CD4-positive, alpha-beta T cell treated with Interleukin-17A for 1 hour (primary cell): Measurements from ENCODE around the gene SLC66A2.

Experiments used
- DNase-seq: peaks from one replicate; pipeline ENCODE4 v3.0.0-alpha.2; 2020

SLC66A2 gene

DNA sequence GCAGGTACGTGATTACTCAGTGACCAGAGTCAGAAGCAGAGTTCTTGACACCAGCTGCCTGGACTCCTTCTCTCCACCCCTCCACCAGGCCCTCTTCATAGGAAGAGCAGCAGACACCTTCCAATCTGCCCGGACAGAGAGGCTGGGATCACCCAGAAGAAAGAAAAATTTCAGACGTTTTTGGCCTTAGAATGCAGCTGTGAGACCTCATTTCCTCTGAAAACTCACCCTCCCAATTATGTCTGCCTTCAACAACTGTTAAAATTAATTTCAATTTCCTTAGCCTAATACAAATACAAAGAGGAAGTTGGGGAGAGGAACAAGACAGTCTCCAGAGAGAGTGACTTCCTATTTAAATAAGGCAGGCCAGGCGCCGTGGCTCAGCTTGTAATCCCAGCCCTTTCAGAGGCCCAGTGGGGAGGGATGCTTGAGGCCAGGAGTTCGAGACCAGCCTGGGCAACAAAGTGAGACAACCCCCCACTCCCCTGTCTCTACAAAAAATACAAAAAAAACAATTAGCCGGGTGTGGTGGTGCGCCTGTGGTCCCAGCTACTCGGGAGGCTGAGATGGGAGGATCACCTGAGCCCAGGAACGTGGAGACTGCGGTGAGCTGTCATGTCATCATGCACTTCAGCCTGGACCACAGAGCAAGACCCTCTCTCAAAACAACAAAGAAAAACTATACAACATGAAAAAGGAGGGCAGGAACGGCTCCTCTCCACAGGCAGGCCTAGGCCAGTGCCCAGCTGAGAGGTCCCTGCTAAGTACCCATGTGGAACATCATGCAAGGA lies 1.6 kb downstream of the SLC66A2 start:
- DNase-seq, result peak; percentile 32

DNA sequence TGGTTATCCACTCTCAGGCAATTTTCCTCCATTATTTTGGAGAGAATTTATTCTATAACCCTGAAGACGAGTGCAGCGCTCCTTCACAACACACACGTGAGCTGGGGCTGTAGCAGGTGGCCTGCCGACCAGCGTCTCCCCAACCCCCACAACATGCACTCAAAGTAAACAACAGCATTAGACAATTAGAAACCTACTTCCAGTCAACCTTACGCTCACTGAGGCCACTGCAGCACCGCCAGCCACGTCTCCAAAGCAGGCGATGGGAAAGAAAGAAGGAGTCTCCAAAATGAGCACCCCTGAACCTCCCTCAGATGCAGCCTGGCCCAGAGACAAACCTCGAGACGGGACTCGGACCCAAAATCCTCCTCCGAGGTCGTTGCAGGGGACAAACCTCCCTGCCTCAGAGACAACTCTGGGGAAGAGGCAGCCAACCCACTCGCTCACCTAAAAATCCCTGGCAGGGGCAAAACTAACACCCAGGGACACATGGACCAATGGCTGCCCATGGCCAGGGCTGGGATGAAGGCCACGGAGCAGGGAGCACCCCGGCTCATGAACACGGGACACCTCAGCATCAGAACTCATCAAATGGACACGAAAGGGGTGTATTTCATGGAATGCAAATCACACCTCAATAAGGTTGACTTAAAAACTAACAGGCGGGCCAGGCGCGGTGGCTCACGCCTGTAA lies 2.6 kb downstream of the SLC66A2 start:
- DNase-seq, result no peak

DNA sequence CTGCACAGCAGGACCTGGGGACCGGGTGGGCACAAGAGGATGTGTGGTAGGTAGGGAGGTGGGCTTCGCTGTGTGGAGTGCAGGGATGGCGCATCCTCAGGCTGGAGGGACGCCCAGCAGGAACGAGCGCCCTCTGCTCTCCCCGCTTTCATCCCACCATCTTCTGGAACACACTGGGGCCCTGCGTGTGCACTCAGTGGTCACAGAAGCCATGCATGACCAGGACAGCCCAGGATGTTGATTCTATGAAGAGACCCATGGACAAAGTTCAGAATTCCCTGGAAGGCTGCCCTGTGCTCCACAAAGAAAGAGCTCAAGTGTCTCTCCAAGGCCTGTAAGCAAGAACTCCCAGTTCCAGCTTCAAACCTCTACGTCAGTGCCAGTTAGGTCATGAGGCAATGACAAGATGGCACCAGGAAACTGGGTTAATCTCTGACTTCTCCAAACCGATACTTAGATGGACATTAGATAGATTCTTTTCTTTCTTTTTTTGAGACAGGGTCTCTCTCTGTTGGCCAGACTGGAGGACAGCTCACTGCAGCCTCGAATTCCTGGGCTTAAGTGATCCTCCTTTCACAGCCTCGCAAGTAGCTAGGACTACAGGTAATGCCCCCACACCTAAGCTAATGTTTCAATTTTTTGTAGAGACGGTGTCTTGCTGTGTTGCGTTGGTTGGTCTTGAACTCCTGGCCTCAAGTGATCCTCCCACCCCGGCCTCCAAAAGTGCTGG lies 3.4 kb downstream of the SLC66A2 start:
- no peak for DNase-seq

DNA sequence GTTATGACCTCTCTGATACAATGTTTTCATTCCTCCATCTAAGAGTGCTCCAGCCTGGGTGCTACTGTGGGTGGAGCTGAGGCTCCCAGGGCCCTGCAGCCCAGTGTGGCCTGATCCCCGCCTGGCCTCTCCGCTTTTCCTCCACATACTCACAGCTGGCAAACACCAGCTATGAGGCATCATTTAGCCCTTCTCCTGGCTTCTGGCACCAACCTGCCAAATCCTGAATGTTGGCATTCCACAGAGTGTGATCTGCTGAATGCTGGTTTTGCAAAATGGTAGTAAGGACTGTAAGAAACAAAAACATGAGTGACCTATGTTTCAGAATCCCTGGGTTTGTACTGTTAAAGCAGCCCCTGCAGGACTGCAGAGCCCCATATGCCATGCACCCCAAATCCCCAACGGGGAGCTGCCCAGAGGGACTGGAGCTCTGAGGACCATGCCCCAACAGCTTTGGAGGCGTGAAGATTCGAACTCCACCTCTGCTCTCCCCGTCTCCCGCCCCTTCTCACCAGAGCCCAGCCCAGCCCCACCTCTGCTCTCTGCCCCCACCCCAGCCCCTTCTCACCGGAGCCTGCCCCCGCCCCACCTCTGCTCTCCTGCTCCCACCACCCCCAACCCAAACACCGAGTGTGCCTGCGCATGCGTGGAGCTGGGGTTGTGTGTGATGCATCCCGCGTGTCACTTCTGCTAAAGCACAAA lies 4.2 kb downstream of the SLC66A2 start:
- DNase-seq, result no peak

DNA sequence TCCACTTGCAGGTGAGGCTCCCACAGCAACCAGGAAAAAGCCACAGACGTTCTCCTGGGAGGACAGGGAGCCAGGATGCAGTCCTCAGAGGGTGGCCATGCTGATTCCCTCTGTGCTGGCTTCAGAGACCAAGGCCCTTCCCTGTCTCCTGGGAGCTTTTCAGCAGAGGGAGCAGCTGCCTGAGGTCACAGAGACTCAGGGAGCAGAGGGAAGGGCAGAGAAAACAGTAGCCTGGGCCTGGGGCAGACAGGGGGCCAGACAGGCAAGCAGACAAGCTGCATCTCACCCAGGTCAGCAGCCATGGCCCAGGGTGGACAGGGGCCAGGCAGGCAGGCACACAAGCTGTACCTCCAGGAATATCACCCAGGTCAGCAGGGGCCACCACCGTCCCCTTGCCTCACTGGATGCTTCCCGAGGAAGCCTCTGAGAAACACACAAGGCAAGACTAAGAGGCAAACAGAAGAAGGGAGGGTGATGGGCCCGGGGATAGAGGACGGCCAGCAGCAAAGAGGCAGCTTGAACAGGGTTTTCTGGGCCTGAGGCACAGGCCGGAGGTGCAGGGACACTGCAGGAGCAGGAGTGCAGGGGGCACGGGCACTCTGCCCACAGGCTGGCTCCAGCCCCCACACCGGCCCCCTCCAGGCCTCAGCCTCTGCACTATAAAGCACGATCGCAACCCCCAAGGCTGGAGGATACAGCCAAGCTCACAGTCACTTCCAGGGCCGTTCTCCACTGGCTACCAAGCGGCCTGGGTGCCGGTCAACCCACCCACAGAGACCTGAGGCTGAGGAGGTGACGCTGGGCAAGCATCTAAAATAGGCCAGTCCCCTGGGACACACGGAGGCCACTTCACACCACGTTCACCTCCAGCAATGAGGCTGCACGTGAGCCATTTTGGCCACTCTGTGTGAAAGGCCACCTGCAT lies 6.1 kb downstream of the SLC66A2 start:
- DNase-seq, result no peak

DNA sequence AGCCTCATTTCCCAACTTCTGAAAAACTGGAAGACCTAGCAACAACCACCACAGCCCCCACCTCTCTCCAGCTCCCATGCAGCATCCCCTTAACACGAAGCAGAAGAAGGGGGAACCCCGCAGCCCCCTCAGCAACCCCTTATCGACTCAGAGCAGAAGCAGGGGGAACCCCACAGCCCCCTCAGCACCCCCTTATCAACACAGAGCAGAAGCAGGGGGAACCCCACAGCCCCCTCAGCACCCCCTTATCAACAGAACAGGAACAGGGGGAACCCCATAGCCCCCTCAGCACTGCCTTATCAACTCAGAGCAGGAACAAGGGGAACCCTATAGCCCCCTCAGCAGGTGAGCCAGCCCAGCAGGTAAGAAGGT lies 6.7 kb downstream of the SLC66A2 start:
- DNase-seq, result no peak

DNA sequence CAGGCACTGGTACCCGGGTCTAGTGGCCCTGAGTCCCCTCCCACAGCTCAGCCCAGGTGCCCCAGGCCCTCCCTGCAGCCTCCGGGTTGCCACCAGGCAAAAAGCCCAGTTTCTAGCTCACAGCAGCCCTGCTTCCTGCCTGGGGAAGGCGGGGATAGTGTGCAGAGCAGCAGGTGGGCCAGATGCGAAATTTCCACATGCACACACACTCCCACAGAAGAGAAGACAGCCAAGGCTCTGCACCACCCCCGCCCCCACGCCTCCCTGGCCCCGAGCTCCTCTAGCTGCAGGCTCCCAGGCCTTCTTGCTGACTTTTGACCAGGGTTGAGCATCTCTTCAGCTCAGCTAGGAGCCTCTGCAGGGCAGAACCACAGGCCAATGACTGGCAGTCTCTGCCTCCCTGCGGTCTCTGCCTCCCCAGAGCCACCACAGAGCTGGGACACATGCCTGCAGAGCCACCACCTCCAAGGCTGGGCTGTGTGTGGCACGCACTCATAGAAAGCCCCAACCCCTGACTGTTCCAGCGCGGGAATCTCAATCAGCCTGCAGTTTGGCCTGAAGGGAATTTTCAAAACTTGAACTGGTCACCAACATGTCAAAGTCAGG lies 7.2 kb downstream of the SLC66A2 start:
- DNase-seq, result no peak

DNA sequence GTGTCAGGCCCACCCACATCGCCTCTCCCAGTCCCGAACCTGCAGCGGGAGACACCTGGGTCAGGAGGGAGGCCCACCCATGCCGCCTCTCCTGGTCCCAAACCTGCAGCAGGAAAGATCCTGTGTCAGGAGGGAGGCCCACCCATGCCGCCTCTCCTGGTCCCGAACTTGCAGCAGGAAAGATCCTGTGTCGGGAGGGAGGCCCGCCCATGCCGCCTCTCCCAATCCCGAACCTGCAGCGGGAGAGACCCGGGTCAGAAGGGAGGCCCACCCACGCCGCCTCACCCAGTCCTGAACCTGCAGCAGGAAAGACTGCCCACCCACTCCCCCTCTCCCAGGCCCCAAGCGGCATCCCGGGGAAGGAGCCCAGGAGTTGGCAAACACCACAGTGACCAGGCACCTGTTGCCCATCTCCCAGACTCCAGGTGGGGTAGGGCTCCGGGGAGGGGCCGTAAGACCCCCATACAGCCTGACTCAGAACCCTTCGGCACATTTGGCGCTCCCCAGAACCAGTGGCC lies 7.8 kb downstream of the SLC66A2 start:
- DNase-seq, result no peak

DNA sequence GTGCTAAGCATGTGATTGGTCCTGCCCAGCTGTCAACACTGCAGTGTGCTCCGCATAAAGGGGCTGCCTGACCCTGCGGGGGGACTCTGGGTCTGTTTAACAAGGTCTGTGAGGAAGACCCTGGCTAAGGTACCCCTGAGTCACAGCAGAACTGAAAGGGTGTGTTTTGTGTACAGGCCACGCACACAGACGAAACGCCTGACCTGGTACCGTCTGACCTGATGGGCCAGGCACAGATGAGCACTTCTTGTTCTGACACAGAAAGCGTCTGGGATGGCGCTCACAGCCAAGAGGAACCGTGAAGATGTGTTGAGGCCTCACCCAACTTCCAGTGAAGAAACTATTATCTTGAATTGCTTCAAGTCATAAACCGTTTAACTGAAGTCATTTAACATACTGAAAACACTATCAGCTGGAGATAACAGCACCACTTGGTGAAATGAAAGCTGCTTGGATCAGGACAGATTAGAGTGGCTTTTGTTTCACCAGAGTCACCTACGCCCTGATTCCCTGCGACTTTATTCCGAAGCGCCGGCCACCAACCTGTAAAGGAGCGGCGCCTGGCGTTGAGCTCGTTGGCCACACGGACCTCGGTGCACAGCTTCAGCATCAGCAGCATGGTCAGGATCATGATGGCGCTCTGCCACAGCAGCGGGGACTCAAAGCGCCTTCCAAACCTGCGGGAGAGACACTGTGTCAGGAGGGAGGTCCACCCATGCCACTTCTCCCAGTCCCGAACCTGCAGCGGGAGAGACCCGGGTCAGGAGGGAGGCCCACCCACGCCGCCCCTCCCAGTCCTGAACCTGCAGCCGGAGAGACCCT lies 8.5 kb downstream of the SLC66A2 start:
- DNase-seq, result no peak

DNA sequence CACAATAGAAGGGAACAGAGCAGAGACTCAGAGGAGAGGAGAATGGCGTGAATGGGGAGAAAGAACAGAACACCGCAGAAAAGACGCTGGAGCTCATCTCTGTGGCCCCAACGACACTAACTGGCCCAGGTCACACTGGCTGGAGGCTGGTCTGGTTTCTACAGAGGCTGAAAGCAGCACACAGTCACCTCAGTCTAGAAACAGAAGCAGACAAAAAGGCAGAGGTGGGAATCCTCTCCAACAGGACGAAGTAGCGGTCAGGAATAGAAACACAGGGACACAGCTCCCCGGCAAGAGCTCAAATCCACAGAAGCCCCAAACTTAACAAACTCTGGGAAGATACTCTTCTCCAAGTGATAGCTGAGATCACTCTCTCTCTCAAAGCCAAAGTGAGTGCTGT lies 9.2 kb downstream of the SLC66A2 start:
- DNase-seq, result no peak

DNA sequence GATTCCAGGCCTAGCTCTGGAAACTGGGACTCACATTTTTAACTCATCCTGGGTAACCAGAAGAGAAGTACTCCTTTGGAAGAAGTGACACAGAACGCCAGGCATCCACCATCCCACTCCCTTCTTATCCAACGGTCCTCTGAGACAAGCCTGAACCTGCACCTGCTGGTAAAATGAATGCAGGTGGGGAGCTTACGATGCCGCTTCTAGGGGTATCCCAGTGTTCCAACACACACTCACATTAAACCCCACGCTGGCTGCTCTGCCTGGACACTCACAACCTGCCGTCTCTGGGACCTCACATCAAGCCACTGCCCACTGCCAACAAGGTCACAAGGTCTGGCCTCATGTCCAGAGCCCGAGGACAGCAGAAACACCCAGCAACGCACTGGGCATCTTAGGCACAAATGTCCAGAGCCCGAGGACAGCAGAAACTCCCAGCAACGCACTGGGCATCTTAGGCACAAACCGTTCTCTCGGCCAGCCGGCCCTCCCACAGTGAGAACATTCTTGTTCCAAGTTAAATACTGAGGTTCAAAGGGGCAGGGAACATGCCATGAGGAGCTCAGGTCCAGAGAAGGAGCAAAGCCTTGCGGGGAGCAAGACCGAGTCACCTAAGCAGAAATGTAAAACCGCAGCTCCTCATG lies 9.9 kb downstream of the SLC66A2 start:
- DNase-seq, result no peak

DNA sequence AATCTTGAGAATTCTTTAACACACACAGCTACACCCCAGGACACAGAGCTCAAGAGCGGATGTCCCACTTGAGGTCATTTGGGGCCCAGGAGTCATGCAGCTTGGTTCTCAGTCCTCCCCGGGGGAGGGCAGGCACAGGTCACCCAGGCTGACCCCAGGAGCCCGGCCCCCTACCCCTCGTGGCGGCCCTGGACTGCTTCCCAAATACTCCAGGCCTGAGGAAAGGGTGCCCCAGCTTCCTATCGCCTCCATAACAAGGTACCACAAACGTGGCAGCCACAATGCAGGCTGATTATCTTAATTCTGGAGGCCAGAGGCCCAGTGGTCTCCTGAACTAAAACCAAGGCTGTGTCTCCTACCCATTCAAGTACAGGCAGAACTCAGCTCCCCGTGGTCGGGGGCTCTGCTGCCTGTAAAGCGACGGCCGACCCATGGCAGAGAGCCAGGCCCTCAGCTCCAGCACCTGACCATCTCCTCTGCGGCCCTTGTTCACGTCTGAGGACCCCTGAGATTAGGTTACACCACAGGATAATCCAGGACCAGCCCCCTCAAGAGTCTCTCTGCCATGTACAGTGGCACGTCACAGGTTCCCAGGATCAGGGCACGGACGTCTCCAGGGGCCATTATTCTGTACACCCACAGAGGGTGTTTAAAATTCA lies 10.5 kb downstream of the SLC66A2 start:
- no peak for DNase-seq

DNA sequence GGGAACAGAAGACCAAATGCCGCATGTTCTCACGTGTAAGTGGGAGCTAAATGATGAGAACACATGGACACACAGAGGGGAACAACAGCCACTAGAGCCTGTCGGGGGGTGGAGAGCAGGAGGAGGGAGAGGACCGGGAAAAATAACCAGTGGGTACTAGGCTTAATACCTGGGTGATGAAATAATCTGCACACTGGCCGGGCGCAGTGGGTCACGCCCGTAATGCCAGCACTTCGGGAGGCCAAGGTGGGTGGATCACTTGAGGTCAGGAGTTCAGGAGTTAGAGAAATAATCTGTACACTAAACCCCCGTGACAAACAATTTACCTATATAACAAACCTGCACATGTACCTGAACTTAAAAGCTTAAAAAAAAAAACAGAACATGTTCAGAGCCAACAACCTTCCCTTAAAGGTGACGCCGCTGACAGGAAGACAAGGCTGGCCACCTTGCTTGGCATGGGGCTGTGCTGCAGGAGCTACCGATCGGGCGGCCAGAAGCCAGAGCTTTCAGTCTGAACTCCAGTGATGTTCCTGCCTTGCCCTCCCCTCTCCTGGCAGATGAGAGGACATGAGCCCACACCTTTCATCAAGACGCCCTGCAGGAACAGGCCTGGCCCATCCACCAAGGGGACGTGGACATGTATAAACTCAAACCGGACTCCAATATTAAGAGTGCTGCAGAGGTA lies 11.2 kb downstream of the SLC66A2 start:
- no peak for DNase-seq

DNA sequence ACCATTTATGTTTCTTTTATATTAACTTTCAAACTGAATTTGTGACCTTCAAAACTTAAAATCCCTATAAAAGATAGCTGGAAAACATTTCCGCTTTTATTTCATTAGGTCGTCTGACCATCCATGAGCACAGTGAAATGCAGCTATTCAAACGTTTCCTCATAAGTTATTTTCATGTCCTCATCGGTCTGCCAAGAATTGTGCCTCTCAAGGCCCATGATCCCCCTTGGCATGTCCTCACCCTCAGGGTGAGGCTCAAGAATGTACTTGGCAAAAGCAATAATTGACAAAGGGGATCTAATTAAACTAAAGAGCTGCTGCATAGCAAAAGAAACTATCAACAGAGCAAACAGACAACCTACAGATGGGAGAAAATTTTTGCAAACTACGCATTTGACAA lies 12.4 kb downstream of the SLC66A2 start:
- no peak for DNase-seq

DNA sequence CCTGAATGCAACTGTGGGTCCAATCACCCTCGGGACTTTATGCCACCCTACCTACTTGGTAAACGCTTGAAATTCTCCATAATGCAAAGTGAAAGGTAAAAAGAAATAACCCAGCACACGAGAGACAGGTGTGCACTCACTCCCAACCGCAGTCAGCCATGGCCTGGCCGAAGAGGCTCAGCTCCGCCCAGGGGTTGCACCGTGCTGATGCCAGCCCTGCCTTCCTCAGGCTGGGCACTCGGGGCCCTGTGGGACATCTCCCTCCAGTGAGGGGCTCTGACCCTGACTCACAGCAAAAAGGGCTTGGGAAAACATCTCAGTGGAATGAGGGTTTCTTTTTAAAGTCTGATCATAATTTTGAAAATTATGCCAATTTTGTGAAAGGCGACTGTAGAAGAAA lies 13.3 kb downstream of the SLC66A2 start:
- no peak for DNase-seq

DNA sequence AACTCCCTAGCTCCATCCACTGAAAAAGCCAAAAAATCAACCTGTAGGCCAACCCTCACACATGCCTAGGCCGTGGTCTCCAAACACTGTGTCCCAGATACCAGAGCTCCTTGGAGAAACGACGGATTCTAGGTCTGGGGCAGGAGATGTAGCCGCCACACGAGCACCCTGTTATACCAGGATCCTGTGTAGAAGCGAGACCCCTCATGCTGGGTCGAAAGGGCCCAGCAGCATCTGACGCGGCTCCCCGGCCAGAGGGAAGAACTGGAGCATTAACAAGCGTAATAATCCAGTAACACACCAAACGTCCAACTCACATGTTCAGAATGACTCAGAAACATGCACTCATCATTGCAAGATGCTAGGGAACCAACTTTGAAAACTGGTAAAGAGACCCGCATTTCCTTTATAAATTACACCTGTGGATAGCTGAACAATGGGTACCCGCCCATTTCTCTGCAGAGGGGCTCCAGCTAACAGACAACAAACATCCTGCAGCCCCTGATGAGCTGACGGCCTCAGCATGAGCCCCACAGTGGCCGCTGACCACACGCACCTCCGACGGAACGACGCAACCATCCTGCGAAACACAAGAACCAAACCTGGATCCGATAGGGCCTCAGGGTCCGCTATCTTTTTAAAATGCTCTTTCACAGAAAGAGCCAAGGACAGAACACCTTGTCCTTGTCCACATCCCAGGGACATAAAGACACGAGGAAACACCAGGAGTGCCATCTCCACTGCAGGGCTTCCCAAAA lies 14.2 kb downstream of the SLC66A2 start:
- DNase-seq, result no peak

DNA sequence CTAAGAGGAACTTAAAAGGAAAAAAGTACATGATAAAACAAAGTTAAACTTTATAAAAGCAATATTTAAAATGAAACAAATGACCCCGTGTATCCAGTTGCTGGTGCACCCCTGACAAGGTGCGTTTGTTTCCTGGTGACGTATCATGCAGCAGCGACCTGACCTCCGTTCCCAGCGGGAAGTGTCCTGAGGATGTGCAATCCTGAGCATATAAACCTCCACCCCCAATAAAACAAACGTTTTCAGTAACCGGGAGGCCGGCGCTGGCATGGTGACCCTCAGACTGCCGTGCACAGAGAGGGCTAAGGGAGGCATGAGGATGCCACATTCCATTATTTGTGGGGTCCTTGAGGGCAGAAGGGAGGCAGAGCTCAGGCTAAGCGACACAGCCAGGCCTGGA lies 14.8 kb downstream of the SLC66A2 start:
- DNase-seq, result no peak

DNA sequence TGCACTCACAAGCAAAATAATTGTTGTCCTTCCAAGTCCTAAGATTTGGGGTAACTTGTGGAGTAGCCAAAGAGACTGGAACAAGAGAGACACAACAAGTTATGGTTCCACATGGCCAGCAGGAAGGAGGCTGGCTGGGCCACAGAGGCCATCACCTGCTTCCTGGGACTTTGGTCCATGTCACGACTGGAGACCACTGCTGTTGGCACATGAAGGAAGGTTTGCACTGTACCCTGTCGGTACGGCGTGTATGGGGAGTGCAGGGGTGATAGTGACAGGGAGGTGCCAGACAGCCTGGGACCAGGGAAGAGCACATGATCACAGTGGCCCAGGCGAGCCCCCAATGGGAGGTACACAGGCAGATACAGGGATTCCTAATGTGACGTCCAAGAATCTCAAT lies 15.5 kb downstream of the SLC66A2 start:
- no peak for DNase-seq
